HG03342 (cell line): ENCODE data around the gene TULP1.

Experiments used
- ATAC-seq: cut with Tn5 transposase; IDR thresholded peaks from one replicate; pipeline ENCODE4 v1.9.1; 2021; ENCODE audit warnings: mild to moderate bottlenecking, moderate library complexity; ENCODE audit not compliant: unreplicated experiment

Gene TULP1

GRCh38 chr6:35468980-35469750, 43.5 kb downstream of the TULP1 start:
- no peak for ATAC-seq

DNA sequence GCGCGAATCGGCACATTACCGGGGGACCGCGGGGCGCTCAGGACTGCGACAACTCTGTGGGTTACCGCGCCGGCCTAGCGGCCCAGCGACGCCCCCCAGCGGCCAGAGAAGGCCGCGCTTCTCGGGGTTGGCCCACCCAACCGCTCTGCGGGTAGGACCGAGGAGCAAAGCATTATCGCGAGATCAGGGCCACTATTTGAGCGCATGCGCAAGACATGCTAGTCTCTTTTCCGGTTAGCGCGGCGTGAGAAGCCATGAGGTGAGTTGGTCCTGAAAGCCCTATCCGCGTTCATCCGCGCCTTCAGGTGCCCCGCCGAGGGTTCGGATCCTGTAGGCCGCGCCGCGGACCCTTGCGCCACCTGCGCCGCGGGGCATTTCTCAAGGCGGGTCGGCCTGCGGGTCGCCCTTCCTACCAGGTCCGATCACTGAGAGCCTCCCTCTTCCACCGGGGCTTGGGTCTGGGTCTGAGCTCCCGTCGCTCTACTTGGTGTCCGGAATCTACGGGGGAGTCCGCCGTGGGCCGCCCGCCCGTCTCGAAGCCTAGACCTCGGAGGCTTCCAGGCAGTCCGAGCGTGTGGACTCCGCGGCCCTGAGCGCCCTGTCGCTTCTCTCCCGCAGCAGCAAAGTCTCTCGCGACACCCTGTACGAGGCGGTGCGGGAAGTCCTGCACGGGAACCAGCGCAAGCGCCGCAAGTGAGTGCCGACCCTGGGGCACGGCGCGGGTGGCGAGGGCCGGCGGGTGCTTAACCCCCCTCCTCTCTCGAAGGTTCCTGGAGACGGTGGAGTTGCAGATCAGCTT, 44.3 kb downstream of the TULP1 start, which contains the start of gene RPL10A:
RPL10A (plus strand) TSS at position 221 of the 799 bp plus-strand sequence; CDS start at position 255, 34 bp downstream.
- ATAC-seq: peak; percentile 83

- no peak for ATAC-seq
These were observed 47.0 kb downstream of the TULP1 start for GRCh38 chr6:35465646-35466045.

DNA sequence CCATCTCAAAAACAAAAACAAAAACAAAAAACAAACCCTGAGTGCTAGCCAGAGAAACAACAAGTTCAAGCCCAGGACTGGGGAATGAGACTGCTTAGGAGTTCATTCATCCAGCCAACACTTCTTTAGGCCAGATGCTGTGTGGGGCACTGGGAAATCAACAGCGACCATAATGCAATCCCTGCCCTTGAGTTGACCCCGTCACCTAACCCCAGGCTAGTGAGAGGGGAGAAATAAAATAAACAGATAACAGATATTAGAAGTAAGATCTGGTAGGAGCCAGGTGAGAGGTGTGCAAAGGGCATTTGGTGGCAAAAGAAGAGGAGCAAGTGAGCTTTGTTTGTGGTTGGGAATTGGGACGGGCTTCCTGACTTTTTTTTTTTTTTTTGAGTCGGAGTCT, 49.4 kb downstream of the TULP1 start:
- ATAC-seq: no peak

GRCh38 chr6:35461270-35461669, 51.4 kb downstream of the TULP1 start:
- no peak for ATAC-seq

GRCh38 chr6:35457907-35458306, 54.8 kb downstream of the TULP1 start:
- no peak for ATAC-seq

DNA sequence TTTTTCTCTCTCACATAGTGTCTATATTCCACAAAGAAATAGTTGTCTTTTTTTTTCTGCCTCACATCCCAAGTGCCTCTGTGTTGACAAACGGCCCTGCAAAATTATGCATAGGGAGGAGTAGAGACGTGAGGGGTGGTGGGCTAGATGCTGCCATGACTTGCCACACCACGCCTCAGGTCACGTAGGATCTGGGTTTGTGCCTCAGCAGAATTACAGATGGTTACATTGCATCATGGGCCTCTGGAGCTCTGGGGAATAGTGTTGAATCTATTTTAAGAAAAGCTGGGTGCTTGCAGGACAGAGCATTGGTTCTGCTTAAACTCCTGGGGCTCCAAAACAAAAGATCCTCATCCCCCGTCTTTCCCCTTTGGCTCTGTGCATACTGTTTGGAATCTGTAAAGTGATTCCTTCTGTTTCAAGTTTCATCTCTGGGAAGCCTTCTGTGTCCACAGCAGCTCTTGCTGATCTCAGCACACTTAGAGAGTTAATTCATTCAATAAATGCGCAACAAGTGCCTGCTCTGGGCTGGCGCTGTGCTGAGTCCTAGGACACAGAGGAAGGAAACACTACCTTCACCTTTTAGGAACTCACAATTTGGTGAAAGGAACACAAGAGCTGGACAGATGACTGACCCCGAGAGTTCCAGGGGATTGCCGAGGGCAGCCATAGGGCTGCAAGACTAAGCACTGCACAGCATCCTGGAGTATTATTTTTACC, 58.1 kb downstream of the TULP1 start:
- ATAC-seq: no peak

- ATAC-seq: no peak
These were observed 59.5 kb downstream of the TULP1 start for GRCh38 chr6:35453236-35453635.

DNA sequence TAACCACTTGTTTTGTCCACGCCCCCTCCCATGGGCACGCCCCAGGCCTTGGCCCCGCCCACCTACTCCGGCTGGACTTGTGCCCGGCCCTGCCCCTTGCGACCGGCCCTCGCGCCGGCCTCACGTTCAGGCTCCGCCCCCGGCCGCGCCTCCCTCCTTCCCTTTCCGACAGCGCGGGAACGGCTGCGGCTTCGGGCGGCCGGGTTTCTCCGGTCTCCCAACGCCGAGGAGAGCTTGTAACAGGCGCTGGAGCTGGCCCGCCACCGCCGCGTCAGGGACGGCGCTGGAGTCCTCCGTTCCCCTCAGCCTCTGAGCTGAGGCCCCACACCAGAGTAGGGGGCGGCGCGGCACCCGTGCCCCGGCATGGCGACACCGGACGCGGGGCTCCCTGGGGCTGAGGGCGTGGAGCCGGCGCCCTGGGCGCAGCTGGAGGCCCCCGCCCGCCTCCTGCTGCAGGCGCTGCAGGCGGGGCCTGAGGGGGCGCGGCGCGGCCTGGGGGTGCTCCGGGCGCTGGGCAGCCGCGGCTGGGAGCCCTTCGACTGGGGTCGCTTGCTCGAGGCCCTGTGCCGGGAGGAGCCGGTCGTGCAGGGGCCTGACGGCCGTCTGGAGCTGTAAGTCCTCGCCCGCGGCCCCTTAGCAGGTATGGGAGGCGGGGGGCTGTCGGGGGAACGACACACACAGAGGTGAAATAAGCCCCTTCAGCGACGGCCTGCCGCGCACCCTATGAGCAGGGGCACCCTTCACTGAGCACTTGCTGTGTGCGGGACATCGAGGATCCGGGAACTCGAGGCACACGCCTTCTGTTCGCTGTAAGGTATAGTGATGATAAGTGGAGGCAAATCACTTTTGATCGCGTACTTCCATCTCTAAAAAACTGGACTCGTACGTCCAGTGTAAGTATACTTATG, 60.3 kb downstream of the TULP1 start, which contains the start of gene FANCE:
FANCE (plus strand) TSS at position 156 of the 908 bp plus-strand sequence; CDS start at position 364, 208 bp downstream.
- peak; percentile 91 for ATAC-seq

DNA sequence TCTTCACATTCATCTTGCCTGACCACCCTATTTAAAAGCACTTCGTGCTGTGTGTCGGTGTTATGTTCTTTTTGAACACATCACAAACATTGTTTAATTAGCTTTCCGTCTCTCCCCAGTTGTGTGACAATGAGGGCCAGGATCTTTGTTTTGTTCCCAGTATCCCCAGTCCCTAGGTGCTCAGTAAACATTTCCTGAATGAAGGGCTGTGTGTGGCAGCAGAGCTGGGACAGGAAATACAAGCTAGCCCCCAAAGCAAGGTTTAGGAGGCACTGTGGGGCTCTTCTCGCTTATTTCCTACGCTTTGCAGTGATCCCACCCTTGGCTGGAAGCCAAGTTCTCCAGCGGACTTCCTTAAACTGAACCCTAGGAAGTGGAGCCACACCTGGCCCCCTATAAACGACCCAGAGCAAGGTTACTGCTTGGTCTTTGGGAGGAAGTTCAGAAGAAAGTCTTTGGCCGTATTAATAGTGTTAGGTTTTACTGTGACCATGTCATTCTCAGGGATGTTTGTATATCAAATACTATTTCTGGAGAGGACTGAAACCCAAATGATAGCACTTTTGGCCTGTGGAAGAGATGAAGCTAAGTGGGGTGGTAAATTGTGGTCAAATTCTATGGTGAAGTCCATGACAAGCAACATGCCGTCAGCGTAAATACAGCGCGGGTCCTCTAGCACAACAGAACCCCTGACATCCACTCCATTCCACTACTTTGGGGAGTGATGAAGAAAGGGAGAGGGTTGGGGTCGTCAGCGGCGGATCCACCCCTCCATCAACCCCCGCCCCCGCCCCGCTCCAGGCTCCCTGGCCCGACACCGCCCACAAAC, 61.1 kb downstream of the TULP1 start:
- no peak for ATAC-seq

DNA sequence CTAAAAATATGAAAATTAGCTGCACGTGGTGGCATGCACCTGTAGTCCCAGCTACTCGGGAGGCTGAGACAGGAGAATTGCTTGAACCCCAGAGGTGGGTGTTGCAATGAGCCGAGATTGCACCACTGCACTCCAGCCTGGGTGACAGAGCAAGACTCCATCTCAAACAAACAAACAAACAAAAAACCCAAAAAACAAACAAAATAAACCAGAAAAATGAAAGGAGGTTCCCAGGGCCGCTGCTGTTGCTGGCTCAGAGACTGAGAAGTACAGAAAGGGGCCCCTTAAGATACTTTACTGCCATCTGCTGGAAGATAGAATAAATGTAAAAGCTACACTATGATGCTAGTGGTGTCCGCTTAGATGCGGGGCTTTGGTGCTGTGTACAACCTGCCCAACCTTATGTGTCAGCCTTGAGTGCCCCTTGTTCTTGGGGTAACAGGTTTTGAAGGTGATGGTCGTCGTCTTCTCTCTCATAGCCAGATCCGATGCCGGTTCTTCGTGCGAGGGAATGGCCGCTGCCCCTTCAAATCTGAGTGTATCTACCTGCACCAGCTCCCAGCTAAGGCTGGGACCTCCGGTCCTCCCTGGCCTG, 63.3 kb downstream of the TULP1 start:
- peak; percentile 33 for ATAC-seq

DNA sequence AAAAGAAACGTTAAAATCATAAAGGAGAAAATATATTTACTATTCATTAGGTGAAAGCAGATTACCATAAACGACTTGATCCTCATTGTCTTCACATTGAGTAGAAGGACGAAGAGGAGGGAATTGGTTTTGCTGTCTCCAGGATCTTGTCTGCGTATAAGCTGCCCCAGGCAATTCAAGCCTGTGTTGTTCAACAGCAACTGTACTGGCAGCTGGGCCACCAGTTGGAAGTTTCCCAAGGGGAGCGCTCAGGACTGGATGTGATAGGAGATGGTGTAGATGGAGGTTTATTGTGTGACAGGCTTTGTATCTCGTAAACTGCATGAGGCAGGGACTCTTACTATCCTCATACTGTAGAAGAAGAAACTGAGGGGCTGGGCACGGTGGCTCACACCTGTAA, 64.5 kb downstream of the TULP1 start:
- ATAC-seq: no peak
